ENCODE measurements around the gene FHL2.

FHL2 gene

GRCh38 chr2:105377871-105378270 is 21.0 kb downstream of the FHL2 start:
- no peak for DNase-seq

- DNase-seq: no peak
These were observed 22.0 kb downstream of the FHL2 start for GRCh38 chr2:105376789-105377240.

GRCh38 chr2:105376010-105376409 is 22.8 kb downstream of the FHL2 start:
- no peak for DNase-seq

- DNase-seq: no peak
These were observed 23.8 kb downstream of the FHL2 start for GRCh38 chr2:105375001-105375561.

GRCh38 chr2:105373895-105374401 is 24.9 kb downstream of the FHL2 start:
- DNase-seq: peak; percentile 21

GRCh38 chr2:105373344-105373781 is 25.5 kb downstream of the FHL2 start:
- DNase-seq: no peak

- no peak for DNase-seq
These were observed 27.0 kb downstream of the FHL2 start for GRCh38 chr2:105371810-105372209.

- no peak for DNase-seq
These were observed 27.7 kb downstream of the FHL2 start for GRCh38 chr2:105371156-105371555.

DNA sequence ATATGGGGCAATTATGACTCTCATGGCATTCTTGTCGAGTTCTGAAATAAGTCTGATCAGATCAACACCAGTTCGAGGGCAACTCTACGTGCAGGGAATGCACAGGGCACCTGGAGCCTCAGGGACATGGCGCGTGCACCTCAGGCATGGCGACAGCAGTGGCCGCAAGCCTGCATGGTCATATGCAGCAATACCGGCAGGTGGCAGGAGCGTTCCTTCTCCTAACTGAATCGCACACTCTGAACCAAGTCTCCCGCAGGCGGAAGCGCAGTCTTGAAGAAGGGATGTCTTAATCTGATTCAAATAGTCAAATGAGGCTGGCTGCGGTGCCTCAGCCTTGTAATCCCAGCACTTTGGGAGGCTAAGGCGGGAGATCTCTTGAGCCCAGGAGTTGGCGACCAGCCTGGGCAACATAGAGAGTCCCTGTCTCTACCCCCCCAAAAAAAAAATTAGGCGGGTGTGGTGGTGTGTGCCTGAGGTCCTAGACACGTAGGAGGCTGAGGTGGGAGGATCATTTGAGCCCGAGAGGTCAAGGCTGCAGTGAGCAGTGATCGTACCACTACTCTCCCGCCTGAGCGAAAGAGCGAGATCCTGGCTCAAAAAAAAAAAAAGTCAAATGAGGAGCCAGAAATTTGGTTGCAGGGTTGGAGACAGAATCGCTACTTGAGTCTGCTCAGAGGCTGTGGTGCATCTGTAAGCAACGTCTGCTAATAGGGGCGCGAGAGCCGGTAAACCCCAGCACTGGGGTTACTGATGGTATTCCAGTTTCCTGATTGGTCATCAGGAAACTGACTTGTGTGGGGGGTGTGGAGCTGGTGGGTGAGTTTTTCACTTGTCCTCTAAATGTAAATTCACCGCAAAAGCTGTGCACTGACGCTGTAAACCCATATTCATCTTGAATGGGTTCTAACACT is 28.8 kb downstream of the FHL2 start:
- DNase-seq: peak; percentile 76

DNA sequence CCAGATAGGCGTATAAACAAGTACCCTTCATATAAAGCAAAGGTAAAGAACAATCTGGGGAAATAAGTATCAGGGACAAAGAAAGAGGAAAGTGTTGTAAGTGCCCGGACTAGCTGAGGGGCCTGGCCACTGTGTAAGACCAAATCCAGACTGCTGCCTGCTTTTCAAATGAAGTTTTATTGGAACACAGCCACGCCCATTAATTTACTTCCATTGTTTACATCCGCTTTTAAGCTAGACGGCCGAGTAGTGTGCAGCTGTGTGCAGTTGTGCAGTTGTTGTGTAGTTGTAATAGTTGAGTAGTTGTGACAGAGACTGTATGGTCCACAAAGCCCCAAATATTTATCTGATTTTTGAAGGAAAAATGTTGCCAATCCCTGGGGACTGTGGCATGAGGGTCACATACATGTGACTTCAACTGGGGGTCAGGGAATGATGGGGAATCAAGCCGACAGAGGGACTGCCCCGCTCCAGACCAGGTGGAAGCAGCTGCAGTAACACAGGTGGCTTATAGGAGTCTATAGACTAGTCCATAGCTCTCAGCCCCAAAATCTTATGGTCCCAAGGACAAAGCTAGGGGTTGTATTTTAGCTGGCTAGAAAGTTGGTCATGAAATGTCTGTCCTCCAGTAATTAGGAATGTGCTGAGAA is 30.0 kb downstream of the FHL2 start:
- no peak for DNase-seq

GRCh38 chr2:105365206-105365605 is 33.6 kb downstream of the FHL2 start:
- DNase-seq: no peak

DNA sequence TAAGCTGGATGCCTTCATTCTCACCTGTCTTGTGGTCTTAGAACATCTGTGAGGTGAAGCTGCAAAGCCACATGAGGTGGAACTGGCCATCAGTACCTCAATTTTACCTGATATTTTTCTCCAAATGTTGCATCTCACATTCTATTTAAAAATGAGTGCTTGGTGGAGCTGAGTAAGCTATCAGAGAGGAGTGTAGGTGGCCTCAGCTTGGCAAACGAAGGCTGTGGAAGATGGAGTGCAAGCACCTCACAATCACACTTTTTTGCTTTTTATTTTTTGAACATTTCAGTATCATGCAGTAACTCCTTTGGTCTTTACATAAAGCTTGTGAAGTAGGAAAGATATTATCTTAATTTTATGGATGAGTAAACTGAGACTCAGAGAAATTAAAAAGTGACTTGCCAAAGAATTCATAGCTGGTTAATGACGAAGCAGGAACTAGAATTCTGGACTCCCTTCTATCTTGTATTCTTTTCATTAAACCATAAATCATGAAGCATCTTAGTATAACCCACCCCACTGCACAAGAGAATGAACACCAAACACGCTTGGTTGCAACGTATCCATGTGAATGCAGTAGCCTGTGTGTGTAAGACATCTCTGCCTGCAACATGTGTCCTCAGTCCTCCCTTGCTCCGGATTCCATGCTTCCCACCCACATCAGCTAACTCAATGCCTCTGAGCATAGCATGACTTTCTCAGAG is 34.3 kb downstream of the FHL2 start:
- DNase-seq: no peak

DNA sequence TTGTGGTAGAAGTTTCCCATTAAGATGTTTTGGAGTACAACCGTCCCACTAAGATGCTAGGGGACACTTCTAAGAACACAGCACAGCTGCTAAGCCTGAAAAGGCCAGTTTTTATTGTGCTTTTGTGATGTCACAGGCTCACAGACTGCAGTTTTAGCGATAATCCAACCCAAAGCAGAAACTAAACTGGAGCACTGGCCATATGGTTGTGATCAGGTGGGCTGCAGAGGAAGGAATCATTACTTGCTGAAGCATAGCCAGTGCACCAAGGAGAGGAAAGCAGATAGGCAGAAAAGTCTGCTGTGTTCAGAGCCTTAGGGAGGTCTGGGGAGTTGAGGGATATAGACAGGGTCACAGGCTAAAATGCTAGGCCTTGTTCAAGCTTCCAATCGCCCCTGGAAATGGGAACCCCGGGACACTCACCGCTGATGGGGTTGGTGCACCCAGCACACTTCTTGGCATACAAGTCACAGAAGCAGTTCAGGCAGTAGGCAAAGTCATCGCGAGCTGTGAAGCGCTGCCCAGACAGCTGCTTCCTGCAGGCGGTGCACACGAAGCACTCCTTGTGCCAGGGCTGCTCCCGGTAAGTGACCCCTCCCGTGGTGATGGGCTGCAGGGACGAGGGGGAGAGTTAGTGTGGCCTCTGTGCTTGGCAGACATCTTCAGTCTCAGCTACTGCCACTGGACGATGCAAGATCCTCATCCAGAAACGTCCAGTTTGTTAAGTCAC is 35.8 kb downstream of the FHL2 start:
- DNase-seq: no peak

GRCh38 chr2:105361102-105361889 is 37.6 kb downstream of the FHL2 start:
- no peak for DNase-seq

GRCh38 chr2:105358593-105358992 is 40.3 kb downstream of the FHL2 start:
- DNase-seq: no peak

DNA sequence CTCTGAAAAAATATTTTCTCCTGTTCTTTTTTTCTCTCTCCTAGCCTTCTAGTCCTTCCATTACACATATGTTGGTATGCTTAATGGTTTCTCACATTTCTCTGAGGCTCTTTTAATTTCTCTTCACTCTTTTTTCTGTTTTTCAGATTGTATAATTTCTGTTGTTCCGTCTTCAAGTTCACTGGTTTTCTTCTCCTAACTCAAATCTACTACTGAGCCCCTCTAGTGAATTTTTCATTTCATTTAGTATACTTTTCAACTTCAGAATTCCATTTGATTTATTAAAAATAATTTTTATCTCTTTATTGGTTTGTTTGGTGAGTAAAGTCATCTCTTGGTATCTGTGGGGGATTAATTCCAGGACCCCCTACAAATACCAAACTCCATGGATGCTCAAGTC is 41.7 kb downstream of the FHL2 start:
- DNase-seq: no peak

DNA sequence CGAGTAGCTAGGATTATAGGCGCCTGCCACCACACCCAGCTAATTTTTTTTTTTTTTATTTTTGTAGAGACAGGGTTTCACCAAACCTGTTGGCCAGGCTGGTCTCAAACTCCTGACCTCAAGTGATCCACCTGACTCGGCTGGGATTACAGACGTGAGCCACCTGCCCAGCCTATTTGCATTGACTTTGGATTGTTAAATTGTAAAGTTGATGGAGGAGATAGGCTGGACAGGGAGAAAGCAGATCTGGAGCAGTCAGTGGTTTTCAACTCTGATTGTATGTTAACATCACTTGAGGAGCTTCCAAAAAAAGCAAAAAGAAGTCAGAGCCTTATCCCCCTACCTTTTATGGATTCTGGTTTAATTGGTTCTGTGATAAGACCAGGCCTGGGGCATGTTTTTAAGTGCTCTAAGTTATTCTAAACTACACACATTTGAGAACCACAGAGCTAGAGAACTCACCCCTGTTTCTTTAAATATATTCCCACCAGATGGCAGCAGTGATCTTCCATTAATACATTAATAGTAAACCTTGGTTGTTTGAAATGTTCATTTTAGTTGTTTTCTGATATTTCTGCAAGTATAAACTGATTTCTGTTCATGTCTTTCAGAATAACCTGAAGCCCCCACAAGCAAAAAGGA is 54.0 kb downstream of the FHL2 start:
- DNase-seq: no peak

GRCh38 chr2:105339414-105339813 is 59.4 kb downstream of the FHL2 start:
- no peak for DNase-seq

DNA sequence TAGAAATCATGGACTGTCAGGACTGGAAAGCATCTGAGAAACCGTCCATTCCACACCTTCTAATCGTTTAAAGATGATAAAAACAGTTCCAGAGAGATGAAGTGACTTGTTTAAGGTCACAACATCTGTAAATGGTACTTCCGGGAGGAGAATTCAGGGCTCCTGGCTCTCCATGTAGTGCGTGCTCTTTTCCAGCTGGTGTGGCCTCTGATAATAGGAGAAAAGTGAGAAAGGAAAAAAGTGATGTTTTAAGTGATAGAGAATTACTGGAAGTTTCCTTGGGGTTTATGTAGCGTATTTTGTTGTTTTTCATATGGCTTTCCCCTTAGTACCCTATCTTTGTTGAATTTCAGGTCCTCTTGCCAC is 60.8 kb downstream of the FHL2 start:
- DNase-seq: no peak

DNA sequence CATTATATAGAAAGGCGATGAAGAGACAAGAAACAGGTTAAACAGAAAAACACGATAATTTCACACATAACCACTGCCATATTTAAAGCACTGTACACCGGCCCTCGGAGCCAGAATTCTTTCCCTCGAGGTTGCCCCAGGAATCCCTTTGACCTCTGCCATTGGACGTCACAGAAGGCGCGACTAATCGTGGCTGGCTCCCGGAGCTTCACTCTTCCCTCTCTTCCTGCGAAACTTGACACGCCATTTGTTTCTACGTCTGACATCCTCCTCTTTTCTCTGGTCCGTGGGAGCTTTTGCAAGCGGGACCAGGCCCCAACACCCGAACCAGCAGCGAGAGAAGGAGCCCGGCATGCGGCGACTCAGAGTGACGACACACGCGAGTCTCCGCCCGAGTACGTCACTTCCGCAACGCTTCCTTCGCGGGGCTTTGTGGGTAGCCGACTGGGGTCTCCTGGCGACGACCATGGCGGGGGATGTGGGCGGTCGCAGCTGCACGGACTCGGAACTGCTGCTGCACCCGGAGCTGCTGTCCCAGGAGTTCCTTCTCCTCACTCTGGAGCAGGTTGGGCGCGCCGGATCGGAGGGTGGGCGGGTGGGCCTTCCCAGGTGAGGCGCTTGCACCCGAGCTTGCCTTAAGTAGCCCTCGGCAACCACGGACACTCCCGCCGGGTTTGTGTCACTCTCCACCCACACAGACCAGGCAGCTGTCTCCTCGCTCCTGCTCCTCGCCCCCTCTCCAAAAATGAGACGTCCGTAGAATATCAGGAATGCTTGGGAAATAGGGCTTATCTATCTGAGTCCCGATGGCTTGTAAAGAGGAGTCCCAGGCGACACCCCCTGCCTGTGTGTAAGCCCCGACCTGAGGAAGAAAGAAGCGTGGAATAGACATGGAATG is 61.5 kb downstream of the FHL2 start, which contains the start of gene C2orf49:
Gene C2orf49, plus strand, starts transcription at position 419 of the 898 bp plus-strand sequence. Its CDS starts 48 bp downstream, at position 467.
- DNase-seq: peak; percentile 83
